CD14-positive monocyte (primary cell): Measurements from ENCODE around the gene TMEM117. TPM values are rescaled to one million over a fixed set of nuclear protein-coding genes. Genes with fewer than 3 reads are reported as not detected.

ENCODE experiments used
- DNase-seq, 3 donors: peaks; one replicate each; pipeline ENCODE4 v3.0.0-alpha.2; 2011 to 2022
- H2AFZ ChIP-seq: 2 replicates; pipeline ENCODE4 v1.6.0; 2012; ENCODE audit warnings: mild to moderate bottlenecking, low read depth, low read length, inconsistent platforms; ENCODE audit not compliant: insufficient read depth, poor library complexity, severe bottlenecking
- H3K27ac ChIP-seq, 2 donors: 1 replicate in 1 of 2; 2 replicates in 1 of 2; pipeline ENCODE4 v1.5.1; 2012 to 2013; ENCODE audit warnings: low read length in 2 of 2, control low read depth in 1 of 2, inconsistent platforms in 1 of 2, low read depth in 1 of 2, mild to moderate bottlenecking in 1 of 2
- H3K27me3 ChIP-seq, 2 donors: one replicate each; pipeline versions ENCODE4 v1.6.0 to v1.6.1; 2011 to 2013; ENCODE audit warnings: low read length in 2 of 2; ENCODE audit not compliant: control insufficient read depth in 2 of 2, insufficient read depth in 2 of 2
- H3K36me3 ChIP-seq, 2 donors: replicated peaks in 1 of 2; 1 replicate in 1 of 2; 2 replicates in 1 of 2; pipeline versions ENCODE4 v1.5.1 to v1.6.1; 2012 to 2013; ENCODE audit warnings: low read length in 2 of 2, control low read depth in 1 of 2, inconsistent platforms in 1 of 2, mild to moderate bottlenecking in 1 of 2; ENCODE audit not compliant: insufficient read depth in 2 of 2, control insufficient read depth in 1 of 2
- H3K4me1 ChIP-seq, 2 donors: 1 replicate in 1 of 2; 2 replicates in 1 of 2; pipeline versions ENCODE4 v1.5.1 to v1.6.1; 2012 to 2013; ENCODE audit warnings: low read length in 2 of 2, control low read depth in 1 of 2, inconsistent platforms in 1 of 2, mild to moderate bottlenecking in 1 of 2, moderate library complexity in 1 of 2; ENCODE audit not compliant: insufficient read depth in 2 of 2, control insufficient read depth in 1 of 2
- H3K4me2 ChIP-seq: replicated peaks from 2 replicates; pipeline ENCODE3; 2012; ENCODE audit warnings: low read length, moderate library complexity, mild to moderate bottlenecking; ENCODE audit not compliant: poor library complexity, severe bottlenecking; ENCODE audit errors: extremely low read depth
- H3K4me3 ChIP-seq, 3 experiments: fragments of 200-600 bp in 1 of 3; sonication (generic) in 1 of 3; replicated peaks in 1 of 3; 1 replicate in 2 of 3; 2 replicates in 1 of 3; pipeline ENCODE4 v1.5.1; 2011 to 2013; ENCODE audit warnings: low read length in 3 of 3, mild to moderate bottlenecking in 3 of 3, control low read depth in 2 of 3, low read depth in 2 of 3, inconsistent platforms in 1 of 3, moderate library complexity in 1 of 3
- H3K79me2 ChIP-seq: 2 replicates; pipeline ENCODE4 v1.6.0; 2012; ENCODE audit warnings: mild to moderate bottlenecking, control low read depth, inconsistent platforms, low read length, moderate library complexity; ENCODE audit not compliant: insufficient read depth
- H3K9ac ChIP-seq: 2 replicates; pipeline ENCODE4 v1.6.0; 2017; ENCODE audit warnings: low read length, mild to moderate bottlenecking; ENCODE audit not compliant: insufficient read depth, poor library complexity, severe bottlenecking
- H3K9me3 ChIP-seq, 2 donors: replicated peaks in 1 of 2; 1 replicate in 1 of 2; 2 replicates in 1 of 2; pipeline versions ENCODE4 v1.5.1 to v1.6.1; 2012 to 2013; ENCODE audit warnings: low read length in 2 of 2, control low read depth in 1 of 2; ENCODE audit not compliant: control insufficient read depth in 1 of 2, insufficient read depth in 1 of 2
- H4K20me1 ChIP-seq: 2 replicates; pipeline ENCODE4 v1.6.0; 2012; ENCODE audit warnings: mild to moderate bottlenecking, low read length, control low read depth, moderate library complexity; ENCODE audit not compliant: insufficient read depth
- H3K27ac Mint-ChIP-seq, 7 donors: one replicate each; pipeline ENCODE4 v1.8.0; 2020; ENCODE audit warnings: mild to moderate bottlenecking in 7 of 7, mixed read lengths in 7 of 7, moderate library complexity in 6 of 7, inconsistent platforms in 2 of 7
- H3K27me3 Mint-ChIP-seq, 3 donors: one replicate each; pipeline ENCODE4 v1.8.0; 2021 to 2022; ENCODE audit warnings: low read depth in 3 of 3, mild to moderate bottlenecking in 3 of 3, mixed read lengths in 3 of 3, moderate library complexity in 3 of 3, inconsistent platforms in 1 of 3
- H3K36me3 Mint-ChIP-seq, 2 donors: one replicate each; pipeline ENCODE4 v1.8.0; 2020; ENCODE audit warnings: mixed read lengths in 2 of 2, inconsistent platforms in 1 of 2, mild to moderate bottlenecking in 1 of 2
- H3K4me1 Mint-ChIP-seq: one replicate; pipeline ENCODE4 v1.8.0; 2020; ENCODE audit warnings: mild to moderate bottlenecking, mixed read lengths
- H3K4me3 Mint-ChIP-seq, 2 donors: one replicate each; pipeline ENCODE4 v1.8.0; 2020; ENCODE audit warnings: mild to moderate bottlenecking in 2 of 2, mixed read lengths in 2 of 2, moderate library complexity in 1 of 2
- H3K9me3 Mint-ChIP-seq, 7 donors: one replicate each; pipeline ENCODE4 v1.8.0; 2020 to 2022; ENCODE audit warnings: mixed read lengths in 7 of 7, mild to moderate bottlenecking in 6 of 7, moderate library complexity in 6 of 7, inconsistent platforms in 2 of 7
- CTCF ChIP-seq: fragments of 200-600 bp; IDR thresholded peaks from one replicate; pipeline ENCODE4 v1.8.0; 2022; ENCODE audit warnings: antibody characterized with exemption, mild to moderate bottlenecking
- WGBS: methylation state at CpG from one replicate; pipeline ENCODE4 v1.1.5; 2013; ENCODE audit warnings: missing lambda C conversion rate; ENCODE audit not compliant: insufficient coverage; 5-methylcytosine and 5-hydroxymethylcytosine counted together
- intact Hi-C, 2 donors: fragments of 100-400 bp; cut with micrococcal nuclease; formaldehyde crosslinking; loops; one replicate each; pipeline versions ENCODE4 v1.15.0 to v1.15.1; 2023
- polyA plus RNA-seq, 3 donors: library from polyadenylated mRNA; depleted of rRNA in 1 of 3; unstranded in 2 of 3; stranded (reverse) in 1 of 3; fragments of 300-500 nt in 2 of 3; fragments of >200 nt in 1 of 3; fragmentation: Illumina TruSeq in 2 of 3; gene quantifications; 1 replicate in 2 of 3; 2 replicates in 1 of 3; pipeline ENCODE4 v1.2.3, GENCODE V29; 2012 to 2021

The TMEM117 gene
- polyA plus RNA-seq, 3 donors, result 0.11 to 0.42 TPM; not detected in 1

- Histone ChIP-seq H3K27me3 (no peaks in the 10 kb centered on the region), H3K79me2 (no peaks in the 10 kb centered on the region), H4K20me1 (no peaks in the 10 kb centered on the region), H3K4me1 (no peaks in the 10 kb centered on the region), H2AFZ (no peak overlapping the region), H3K9ac (no peak overlapping the region), H3K4me2 (no peak overlapping the region), H3K4me3 (no peak overlapping the region), H3K9me3 (peaks cover 0 to 4% of the 10 kb centered on the region in 2 donors), H3K27ac (no peak overlapping the region), H3K36me3 (no peaks in the 10 kb centered on the region)
- no peak overlapping the region for H3K4me3 Mint-ChIP-seq
- no peak overlapping the region for H3K27ac Mint-ChIP-seq
- H3K4me1 Mint-ChIP-seq, result no peaks in the 10 kb centered on the region
- intact Hi-C loops, result no loop called here
- H3K9me3 Mint-ChIP-seq, result peaks cover 0 to 3% (median 0%) of the 10 kb centered on the region in 7 donors
- no peak for TF ChIP-seq CTCF
- no peaks in the 10 kb centered on the region for H3K36me3 Mint-ChIP-seq
- 100% methylated on average over 2 of the region's 6 CpGs for WGBS
- no peak for DNase-seq
- H3K27me3 Mint-ChIP-seq, result peaks cover 0 to 3% (median 1%) of the 10 kb centered on the region in 3 donors
Measured at GRCh38 chr12:43951286-43951685, 115.4 kb downstream of the TMEM117 start.

DNA sequence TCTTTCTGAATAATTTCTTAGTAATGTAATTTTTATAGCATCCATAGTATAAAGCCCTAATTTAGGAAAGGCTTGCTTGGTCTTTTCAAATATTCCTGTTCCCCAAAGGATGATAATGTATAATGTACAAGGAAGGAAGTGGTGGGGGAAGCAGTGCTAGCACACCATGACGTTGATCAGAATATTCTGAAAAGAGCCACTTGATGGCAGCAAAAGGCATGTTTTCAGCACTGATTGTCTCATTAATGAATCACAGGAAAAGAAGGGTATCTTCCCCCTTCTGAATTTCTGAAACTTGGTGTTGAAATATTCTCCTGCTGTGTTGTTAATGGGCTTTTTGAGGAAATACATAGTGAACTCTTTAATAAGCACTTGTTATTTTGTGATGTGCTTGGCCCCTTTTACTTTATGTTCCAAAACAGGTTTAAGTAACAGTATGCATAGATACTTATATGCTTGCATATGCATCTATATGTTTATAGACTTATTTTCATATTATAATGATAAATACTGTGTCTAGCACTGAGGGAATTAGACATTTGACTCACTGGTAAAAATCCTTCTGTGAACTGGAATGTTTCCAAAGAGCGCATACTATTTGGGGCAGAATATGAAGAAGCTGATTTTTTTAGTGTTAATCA, 122.0 kb downstream of the TMEM117 start:
- Mint-ChIP-seq H3K9me3 (peaks cover 0 to 3% (median 0%) of the 10 kb centered on the region in 7 donors), H3K4me3 (no peak overlapping the region), H3K4me1 (peaks cover 2% of the 10 kb centered on the region), H3K27ac (no peak overlapping the region), H3K27me3 (peaks cover 2 to 3% (median 3%) of the 10 kb centered on the region in 3 donors), H3K36me3 (no peaks in the 10 kb centered on the region)
- Histone ChIP-seq H3K36me3 (no peaks in the 10 kb centered on the region), H3K27ac (no peak overlapping the region), H2AFZ (no peak overlapping the region), H4K20me1 (no peaks in the 10 kb centered on the region), H3K4me2 (no peak overlapping the region), H3K9ac (no peak overlapping the region), H3K4me3 (no peak overlapping the region), H3K79me2 (no peaks in the 10 kb centered on the region), H3K27me3 (no peaks in the 10 kb centered on the region), H3K9me3 (no peaks in the 10 kb centered on the region), H3K4me1 (peaks cover 0 to 5% of the 10 kb centered on the region in 2 donors)
- WGBS, result no CpG with 5 or more reads among the region's 2 CpGs
- intact Hi-C loops, result no loop called here
- peak; percentile 54 for TF ChIP-seq CTCF
- DNase-seq, result peak; percentile 9 to 37 (median 30)
